H1 (cell line): Measurements from ENCODE around the gene RADIL. TPM values are rescaled to one million over a fixed set of nuclear protein-coding genes. Genes with fewer than 3 reads are reported as not detected.

Source experiments
- CTCF ChIA-PET: fragments of 300-600 bp; sonication (Branson Sonifier 250); formaldehyde crosslinking; loops from one replicate; lab custom pipeline; 2021; ENCODE audit not compliant: partially characterized antibody; lab: Charles Lee
- POLR2A ChIA-PET: fragments of 300-600 bp; sonication (Branson Sonifier 250); formaldehyde crosslinking; loops from one replicate; lab custom pipeline; 2021; ENCODE audit warnings: inconsistent platforms; ENCODE audit not compliant: partially characterized antibody; lab: Charles Lee
- DNase-seq, 2 experiments: peaks; one replicate each; pipeline versions ENCODE4 v3.0.0 to v3.0.0-alpha.2; 2010 to 2022; ENCODE audit warnings: low spot score in 2 of 2, low read depth in 1 of 2, mixed read lengths in 1 of 2
- FAIRE-seq: peaks from 2 replicates; lab custom pipeline; 2011; peaks lifted over from hg19 to GRCh38; lab: Jason Lieb, UNC
- H2AFZ ChIP-seq: 2 replicates; pipeline ENCODE4 v1.8.1; 2012; ENCODE audit warnings: low read length, inconsistent platforms
- H2AK5ac ChIP-seq: 2 replicates; pipeline ENCODE4 v1.6.1; 2013; ENCODE audit warnings: low read depth, low read length
- H2BK120ac ChIP-seq: replicated peaks from 2 replicates; pipeline ENCODE3; 2013; ENCODE audit warnings: low read depth, low read length, inconsistent platforms
- H2BK12ac ChIP-seq: 2 replicates; pipeline ENCODE4 v1.6.1; 2013; ENCODE audit warnings: low read depth, low read length
- H2BK15ac ChIP-seq: 2 replicates; pipeline ENCODE4 v1.6.1; 2013; ENCODE audit warnings: low read length
- H2BK20ac ChIP-seq: 2 replicates; pipeline ENCODE4 v1.6.1; 2013; ENCODE audit warnings: low read length
- H2BK5ac ChIP-seq: 2 replicates; pipeline ENCODE4 v1.6.1; 2013; ENCODE audit warnings: low read depth, low read length
- H3K14ac ChIP-seq: 2 replicates; pipeline ENCODE4 v1.6.1; 2013; ENCODE audit warnings: inconsistent platforms; ENCODE audit not compliant: insufficient read length
- H3K18ac ChIP-seq: 2 replicates; pipeline ENCODE4 v1.6.1; 2013; ENCODE audit warnings: low read length; ENCODE audit errors: extremely low read depth
- H3K23ac ChIP-seq: 2 replicates; pipeline ENCODE4 v1.6.1; 2013; ENCODE audit warnings: inconsistent platforms; ENCODE audit not compliant: insufficient read length
- H3K23me2 ChIP-seq: 2 replicates; pipeline ENCODE4 v1.6.1; 2013; ENCODE audit warnings: low read depth, low read length
- H3K27ac ChIP-seq: 2 replicates; pipeline ENCODE4 v1.6.1; 2011; ENCODE audit warnings: low read depth, low read length, inconsistent platforms
- H3K27me3 ChIP-seq, 4 experiments: replicated peaks in 1 of 4; 1 replicate in 1 of 4; 2 replicates in 3 of 4; pipeline versions ENCODE4 v1.6.1 to v1.8.1; 2011 to 2013; ENCODE audit warnings: low read length in 3 of 4, mild to moderate bottlenecking in 3 of 4, inconsistent platforms in 2 of 4, mixed read lengths in 2 of 4, moderate library complexity in 1 of 4; ENCODE audit not compliant: control insufficient read depth in 3 of 4, insufficient read depth in 3 of 4; ENCODE audit errors: extremely low read depth in 1 of 4
- H3K36me3 ChIP-seq, 4 experiments: 2 replicates each; pipeline versions ENCODE4 v1.6.1 to v1.8.1; 2011 to 2013; ENCODE audit warnings: mild to moderate bottlenecking in 4 of 4, low read length in 3 of 4, moderate library complexity in 2 of 4, control low read depth in 1 of 4, inconsistent platforms in 1 of 4; ENCODE audit not compliant: insufficient read depth in 4 of 4, control insufficient read depth in 2 of 4
- H3K4ac ChIP-seq: replicated peaks from 2 replicates; pipeline ENCODE3; 2013; ENCODE audit warnings: low read length, low read depth, mixed read lengths, inconsistent platforms; ENCODE audit not compliant: insufficient read length
- H3K4me1 ChIP-seq, 4 experiments: replicated peaks in 1 of 4; 1 replicate in 1 of 4; 2 replicates in 3 of 4; pipeline versions ENCODE4 v1.6.1 to v1.8.1; 2011 to 2013; ENCODE audit warnings: low read length in 3 of 4, inconsistent platforms in 2 of 4, mixed read lengths in 1 of 4; ENCODE audit not compliant: insufficient read depth in 4 of 4, control insufficient read depth in 3 of 4
- H3K4me2 ChIP-seq, 2 experiments: 2 replicates each; pipeline versions ENCODE4 v1.6.1 to v1.8.1; 2011 to 2013; ENCODE audit warnings: low read depth in 2 of 2, low read length in 2 of 2, control low read depth in 1 of 2, inconsistent platforms in 1 of 2, mild to moderate bottlenecking in 1 of 2; ENCODE audit not compliant: insufficient read depth in 1 of 2
- H3K4me3 ChIP-seq, 4 experiments: fragments of 200-600, 300-600 bp in 1 of 4; sonication (generic), shearing (Covaris generic), sonication (Bioruptor Twin) in 1 of 4; 2 replicates each; pipeline versions ENCODE4 v1.5.1 to v1.8.1; 2011 to 2016; ENCODE audit warnings: low read length in 4 of 4, low read depth in 3 of 4, control low read depth in 2 of 4, inconsistent platforms in 2 of 4, mild to moderate bottlenecking in 2 of 4, mixed read lengths in 1 of 4, moderate library complexity in 1 of 4; ENCODE audit not compliant: insufficient read depth in 2 of 4; ENCODE audit errors: extremely low read depth in 1 of 4
- H3K56ac ChIP-seq: replicated peaks from 2 replicates; pipeline ENCODE3; 2013; ENCODE audit warnings: low read depth, mild to moderate bottlenecking, mixed read lengths, low read length, inconsistent platforms; ENCODE audit not compliant: insufficient read length
- H3K79me1 ChIP-seq: 2 replicates; pipeline ENCODE4 v1.6.1; 2013; ENCODE audit warnings: low read depth, low read length, control low read depth
- H3K79me2 ChIP-seq, 2 experiments: 2 replicates each; pipeline versions ENCODE4 v1.6.1 to v1.8.1; 2012 to 2013; ENCODE audit warnings: low read length in 2 of 2, mild to moderate bottlenecking in 2 of 2, inconsistent platforms in 1 of 2; ENCODE audit not compliant: insufficient read depth in 2 of 2, control insufficient read depth in 1 of 2
- H3K9ac ChIP-seq, 4 experiments: replicated peaks in 1 of 4; 1 replicate in 1 of 4; 2 replicates in 3 of 4; pipeline versions ENCODE4 v1.6.1 to v1.8.1; 2011 to 2013; ENCODE audit warnings: low read depth in 3 of 4, low read length in 3 of 4, control low read depth in 2 of 4, mild to moderate bottlenecking in 2 of 4, moderate library complexity in 2 of 4, inconsistent platforms in 1 of 4; ENCODE audit errors: extremely low read depth in 1 of 4
- H3K9me3 ChIP-seq, 2 experiments: 2 replicates each; pipeline versions ENCODE4 v1.6.1 to v1.8.1; 2012 to 2013; ENCODE audit warnings: mild to moderate bottlenecking in 2 of 2, moderate library complexity in 2 of 2, control low read depth in 1 of 2, inconsistent platforms in 1 of 2, low read depth in 1 of 2, low read length in 1 of 2, mixed read lengths in 1 of 2; ENCODE audit not compliant: insufficient read depth in 2 of 2
- H4K20me1 ChIP-seq, 2 experiments: replicated peaks in 1 of 2; 2 replicates each; pipeline versions ENCODE3 to v1.8.1; 2011 to 2013; ENCODE audit warnings: inconsistent platforms in 2 of 2, low read length in 2 of 2, mild to moderate bottlenecking in 1 of 2; ENCODE audit not compliant: insufficient read depth in 2 of 2, control insufficient read depth in 1 of 2
- H4K5ac ChIP-seq: 2 replicates; pipeline ENCODE4 v1.6.1; 2013; ENCODE audit warnings: low read length, low read depth, mixed read lengths, inconsistent platforms; ENCODE audit not compliant: insufficient read length
- H4K8ac ChIP-seq: 2 replicates; pipeline ENCODE4 v1.8.0; 2013; ENCODE audit warnings: mild to moderate bottlenecking, moderate library complexity, low read length, inconsistent platforms; ENCODE audit not compliant: insufficient read depth; ENCODE audit errors: extremely low read depth
- H4K91ac ChIP-seq: replicated peaks from 2 replicates; pipeline ENCODE3; 2013; ENCODE audit warnings: low read length, mixed read lengths, inconsistent platforms; ENCODE audit not compliant: insufficient read length
- BCL11A ChIP-seq, 2 experiments: IDR thresholded peaks; one replicate each; pipeline ENCODE4 v1.6.1; 2011; ENCODE audit warnings: low read depth in 2 of 2, low read length in 2 of 2, mild to moderate bottlenecking in 2 of 2
- CBX8 ChIP-seq: fragments of 300-800, 300-1000 bp; sonication (generic); IDR thresholded peaks from 2 replicates; pipeline ENCODE4 v1.7.1; 2016; ENCODE audit warnings: low read depth, low read length, borderline replicate concordance
- POU5F1 ChIP-seq: IDR thresholded peaks from 2 replicates; pipeline ENCODE4 v1.6.1; 2011; ENCODE audit warnings: low read depth, mild to moderate bottlenecking, low read length, moderate library complexity
- SP4 ChIP-seq: IDR thresholded peaks from 2 replicates; pipeline ENCODE4 v1.6.1; 2012; ENCODE audit warnings: low read length, inconsistent platforms
- WGBS, 2 experiments: shearing (Covaris generic) in 1 of 2; methylation state at CpG; one replicate each; pipeline versions ENCODE4 v1.1.6 to v1.1.7; 2013 to 2015; ENCODE audit warnings: low lambda C conversion rate in 2 of 2, mixed read lengths in 2 of 2, inconsistent platforms in 1 of 2, low coverage in 1 of 2, missing lambda C conversion rate in 1 of 2; ENCODE audit not compliant: insufficient replicate concordance in 2 of 2, insufficient coverage in 1 of 2, insufficient read length in 1 of 2; ENCODE audit errors: extremely low coverage in 1 of 2, missing lambda C conversion rate in 1 of 2; 5-methylcytosine and 5-hydroxymethylcytosine counted together
- polyA plus RNA-seq, 7 experiments: library from polyadenylated mRNA; depleted of rRNA in 3 of 7; stranded (reverse) in 5 of 7; unstranded in 2 of 7; fragments of >200 nt in 5 of 7; fragments of 200-250 nt in 2 of 7; gene quantifications; 1 replicate in 5 of 7; 2 replicates in 1 of 7; 4 replicates in 1 of 7; pipeline versions ENCODE4 v1.2.1 to v1.2.3, GENCODE V29; 2011 to 2013; ENCODE audit warnings: missing spikeins in 2 of 7, mixed read lengths in 2 of 7
- total RNA-seq: library from RNA; stranded (reverse); fragmentation: NEBNext Ultra II Directional; extraction: Animal tissue kit (Norgen Biotek cat#: 25700); gene quantifications from 2 replicates; pipeline ENCODE4 v1.2.1, GENCODE V29; 2021

Gene RADIL
- total and polyA plus RNA-seq, 2 of the 8 experiments (the other 6 are each of a cell fraction or from before 2014, with no cell fraction given), result 5.0 to 5.4 TPM

DNA sequence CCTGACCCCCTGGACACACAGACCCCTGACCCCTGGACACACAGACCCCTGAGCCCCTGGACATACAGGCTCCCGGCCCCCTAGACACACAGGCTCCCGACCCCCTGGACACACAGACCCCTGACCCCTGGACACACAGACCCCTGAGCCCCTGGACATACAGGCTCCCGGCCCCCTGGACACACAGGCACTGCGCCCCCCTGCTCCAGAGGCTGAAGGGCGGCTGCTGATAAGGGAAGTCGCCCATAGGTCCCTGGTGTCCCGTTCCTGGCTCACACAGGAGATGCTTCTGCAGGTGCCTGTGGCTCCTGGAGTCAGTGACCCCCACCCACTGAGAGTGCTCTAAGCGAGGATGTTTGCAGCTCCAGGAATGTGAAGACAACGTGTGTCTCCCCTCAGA, 111.8 kb downstream of the RADIL start:
- Histone ChIP-seq H3K18ac (no peak overlapping the region), H2BK5ac (no peak overlapping the region), H3K23ac (no peak overlapping the region), H3K79me2 (peaks cover 0 to 11% of the 10 kb centered on the region in 2 experiments; a peak in 2 of 4 replicates), H2BK15ac (no peak overlapping the region), H2BK12ac (no peak overlapping the region), H3K27me3 (0 out of 7 replicates have a peak, but pooled peaks cover 0 to 2% (median 0%) of the 10 kb centered on the region in 4 experiments), H3K14ac (no peak overlapping the region), H4K91ac (no peak overlapping the region), H2BK120ac (no peak overlapping the region), H4K5ac (no peak overlapping the region), H3K4me3 (no peak overlapping the region), H3K4ac (no peak overlapping the region), H3K79me1 (peaks cover 2% of the 10 kb centered on the region), H3K4me2 (no peak overlapping the region), H3K23me2 (peaks cover 7% of the 10 kb centered on the region; the same call in 1 of the 2 replicates), H3K4me1 (peaks cover 0 to 5% (median 4%) of the 10 kb centered on the region in 4 experiments; a peak in 3 of 7 replicates), H3K36me3 (no peaks in the 10 kb centered on the region; a peak in 1 of 8 replicates), H4K20me1 (no peaks in the 10 kb centered on the region), H2BK20ac (no peak overlapping the region), H3K27ac (no peak overlapping the region), H3K56ac (no peak overlapping the region), H3K9ac (no peak overlapping the region; a peak in 2 of 7 replicates), H2AK5ac (no peak overlapping the region), H3K9me3 (no peaks in the 10 kb centered on the region), H2AFZ (no peak overlapping the region), H4K8ac (no peak overlapping the region)
- POLR2A ChIA-PET, result no interaction called here
- no peak for DNase-seq
- CTCF ChIA-PET, result no interaction called here
- TF ChIP-seq BCL11A (IDR thresholded peaks at IDR 0.05; ENCODE audit: low read depth in 2 of 2, low read length in 2 of 2) (no peak), CBX8 (no peak), SP4 (no peak), POU5F1 (no peak)
- no peak for FAIRE-seq
- 91% methylated on average over 7 of the region's 9 CpGs; no CpG with 5 or more reads in 1 of the 2 experiments for WGBS, 2 experiments
